Measurements from ENCODE around the gene DEPP1.
A peak's percentile ranks its signal among the peaks of the same experiment; 100 is the strongest.
"Not testable (repeated sequence)": the region's sequence is repeated elsewhere in the genome, so short reads cannot be mapped to it uniquely, and the experiment has no call there.

The DEPP1 gene, protein sequence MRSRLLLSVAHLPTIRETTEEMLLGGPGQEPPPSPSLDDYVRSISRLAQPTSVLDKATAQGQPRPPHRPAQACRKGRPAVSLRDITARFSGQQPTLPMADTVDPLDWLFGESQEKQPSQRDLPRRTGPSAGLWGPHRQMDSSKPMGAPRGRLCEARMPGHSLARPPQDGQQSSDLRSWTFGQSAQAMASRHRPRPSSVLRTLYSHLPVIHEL

DNA sequence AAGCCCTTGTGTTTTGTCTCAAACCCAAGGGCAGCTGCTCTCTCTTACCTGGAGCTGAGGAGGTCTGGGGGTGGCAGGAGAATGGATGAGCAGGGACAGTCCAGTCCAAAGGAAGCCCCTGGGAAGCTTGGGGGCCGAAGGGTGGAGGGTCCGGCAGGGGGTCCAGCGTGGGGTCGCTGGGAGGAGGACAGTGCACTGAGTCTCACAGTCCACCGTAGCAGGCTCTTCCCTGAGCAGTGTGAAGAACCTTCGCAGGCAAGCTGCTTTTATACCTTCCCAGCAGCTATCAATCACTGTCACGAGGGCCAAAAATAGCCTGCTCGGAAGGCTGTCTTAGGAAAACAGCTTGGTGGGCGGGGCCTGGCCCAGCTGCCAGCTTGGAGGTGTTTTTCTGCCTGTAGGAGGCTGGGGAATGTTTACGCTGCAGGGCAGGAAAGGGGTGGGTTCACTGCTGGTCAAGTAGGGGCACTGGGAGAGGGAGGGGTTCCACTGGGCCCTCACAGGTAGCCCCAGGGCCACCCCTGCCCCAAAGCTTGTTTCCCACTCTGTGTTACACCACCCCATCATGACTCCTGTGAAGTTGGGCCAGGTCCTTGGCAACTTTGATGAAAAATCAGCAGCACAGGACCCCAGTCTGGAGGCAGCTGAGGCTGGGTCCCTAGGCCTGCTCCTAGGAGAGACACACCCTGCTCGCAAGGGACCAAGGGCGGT, at the start of gene DEPP1:
Gene DEPP1, minus strand, starts transcription at position 240 of the 711 bp plus-strand sequence. CDS start 779 bp downstream, outside the sequence.
- DNase-seq = peak; percentile 93

DNA sequence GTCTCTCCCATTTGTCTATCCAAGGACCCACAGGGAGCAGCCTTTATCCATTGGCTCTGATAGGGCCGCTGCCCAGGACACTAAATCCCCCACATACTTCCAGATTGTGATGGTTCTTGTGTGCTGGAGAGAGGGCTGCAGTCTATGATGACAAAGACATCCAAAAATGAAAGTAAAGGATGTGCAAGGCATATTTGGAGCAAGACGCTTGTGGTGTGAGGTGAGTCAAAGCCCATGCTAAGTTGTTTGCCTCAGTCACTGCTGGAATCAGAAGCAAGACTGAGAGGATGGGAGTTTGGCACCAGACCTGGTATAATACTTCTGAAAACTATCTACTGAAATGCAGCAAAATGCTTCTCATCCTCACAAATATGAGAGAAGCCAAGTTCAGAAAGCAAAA, 44.8 kb upstream of the DEPP1 start:
- DNase-seq = no peak

DNA sequence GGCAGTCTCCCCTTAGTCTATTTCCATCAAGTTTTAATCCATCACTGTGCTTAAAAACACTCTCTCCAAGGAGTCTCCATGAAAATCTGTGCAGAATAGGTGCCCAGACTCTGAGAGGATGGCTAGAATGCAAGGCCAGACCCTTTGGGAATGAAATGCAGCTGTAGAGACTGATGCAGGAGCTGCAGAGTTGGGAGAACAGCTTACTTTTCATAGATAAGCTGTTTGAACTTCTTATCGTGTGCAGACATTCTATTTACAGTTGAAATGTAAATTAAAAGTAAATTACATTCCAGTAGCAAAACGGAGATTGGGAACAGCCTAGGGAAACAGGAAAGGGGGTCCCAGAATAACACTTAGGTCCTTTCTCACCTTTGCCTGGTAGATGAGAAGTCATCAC, 37.0 kb upstream of the DEPP1 start:
- no peak for DNase-seq

DNA sequence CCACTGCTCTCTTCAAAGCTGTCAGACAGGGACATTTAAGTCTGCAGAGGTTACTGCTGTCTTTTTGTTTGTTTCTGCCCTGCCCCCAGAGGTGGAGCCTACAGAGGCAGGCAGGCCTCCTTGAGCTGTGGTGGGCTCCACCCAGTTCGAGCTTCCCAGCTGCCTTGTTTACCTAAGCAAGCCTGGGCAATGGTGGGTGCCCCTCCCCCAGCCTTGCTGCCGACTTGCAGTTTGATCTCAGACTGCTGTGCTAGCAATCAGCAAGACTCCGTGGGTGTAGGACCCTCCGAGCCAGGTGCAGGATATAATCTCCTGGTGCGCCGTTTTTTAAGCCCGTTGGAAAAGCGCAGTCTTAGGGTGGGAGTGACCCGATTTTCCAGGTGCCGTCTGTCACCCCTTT, 35.9 kb upstream of the DEPP1 start:
- DNase-seq = not testable (repeated sequence)

DNA sequence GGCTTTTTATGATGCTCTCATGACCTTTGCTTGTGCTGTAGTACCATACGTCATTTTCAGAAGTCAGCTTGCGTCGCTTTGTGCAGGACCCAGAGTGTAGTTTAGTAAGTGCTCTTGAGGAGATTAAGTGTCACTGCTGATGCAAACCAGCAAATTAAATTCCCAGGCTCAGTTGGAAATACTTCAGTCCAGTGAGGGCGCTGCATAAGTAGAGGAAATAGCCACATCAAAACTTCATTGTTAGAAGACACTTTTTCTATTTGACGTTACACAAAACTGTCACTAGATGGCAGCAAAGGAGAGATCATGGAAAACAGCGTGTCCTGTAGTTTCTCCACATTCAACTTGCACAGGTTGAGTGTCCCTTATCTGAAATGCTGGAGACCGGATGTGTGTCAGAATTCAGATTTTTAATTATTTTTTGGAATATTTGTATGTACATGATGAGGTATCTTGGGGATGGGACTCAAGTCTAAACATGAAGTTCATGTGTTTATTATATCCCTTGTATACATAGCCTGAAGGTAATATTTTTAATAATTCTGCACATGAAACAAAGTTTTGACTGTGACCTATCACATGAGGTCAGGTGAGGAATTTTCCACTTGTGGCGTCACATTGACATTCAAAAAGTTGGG, 30.0 kb upstream of the DEPP1 start:
- peak; percentile 96 for DNase-seq

DNA sequence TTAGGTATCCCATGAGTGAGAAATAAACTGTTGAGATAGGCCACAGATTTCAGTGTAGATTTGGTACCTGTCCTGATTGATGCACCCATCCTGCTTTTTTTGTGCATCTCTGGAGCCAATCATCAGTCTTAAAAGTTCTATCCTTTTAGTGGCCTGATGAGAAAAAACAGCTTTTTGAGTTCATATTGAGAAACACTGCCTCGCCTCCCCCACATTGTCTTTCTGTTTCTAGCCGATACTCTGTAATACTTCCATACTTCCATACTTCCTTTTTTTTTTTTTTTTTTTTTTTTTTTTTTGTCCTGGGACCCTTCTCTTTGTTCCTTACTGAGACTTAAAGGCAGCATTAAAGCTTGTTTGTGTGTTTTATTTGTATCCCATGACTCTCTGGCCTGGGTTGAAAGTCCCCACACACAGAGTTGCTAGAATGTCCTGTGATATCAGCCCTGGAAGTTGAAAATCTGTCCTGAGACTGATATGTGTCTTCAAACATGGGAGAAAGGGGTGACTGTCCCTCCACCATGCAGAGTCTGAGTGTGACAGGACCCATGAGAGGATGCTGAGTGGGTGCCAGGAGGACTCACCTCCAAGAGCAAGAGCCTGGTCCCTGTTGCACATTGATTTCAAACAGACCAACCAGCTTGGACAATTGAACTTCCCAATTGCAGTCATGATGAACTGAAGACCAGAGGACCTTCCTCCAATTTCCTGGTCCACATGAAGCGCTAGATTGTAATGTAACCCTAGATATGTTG, 27.8 kb upstream of the DEPP1 start:
- DNase-seq = peak; percentile 50

DNA sequence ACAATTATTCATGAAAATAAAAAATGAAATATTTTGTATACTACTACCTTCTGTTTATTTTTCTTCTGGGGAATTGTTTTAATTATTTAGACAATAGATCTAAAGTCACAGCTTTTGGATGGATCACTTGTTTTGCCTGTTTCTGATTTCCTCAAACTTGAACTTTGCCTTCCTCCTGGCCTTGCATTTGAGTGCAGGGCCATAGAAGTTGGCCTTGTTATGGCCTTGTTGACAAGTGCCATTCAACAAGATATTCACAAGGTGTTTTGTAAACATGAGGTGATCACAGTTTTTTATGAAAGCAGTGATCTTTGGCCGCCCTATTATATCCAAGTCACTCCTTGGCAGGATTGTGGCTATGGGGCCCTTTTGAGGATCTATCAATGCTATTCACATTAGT, 26.7 kb upstream of the DEPP1 start:
- no peak for DNase-seq

DNA sequence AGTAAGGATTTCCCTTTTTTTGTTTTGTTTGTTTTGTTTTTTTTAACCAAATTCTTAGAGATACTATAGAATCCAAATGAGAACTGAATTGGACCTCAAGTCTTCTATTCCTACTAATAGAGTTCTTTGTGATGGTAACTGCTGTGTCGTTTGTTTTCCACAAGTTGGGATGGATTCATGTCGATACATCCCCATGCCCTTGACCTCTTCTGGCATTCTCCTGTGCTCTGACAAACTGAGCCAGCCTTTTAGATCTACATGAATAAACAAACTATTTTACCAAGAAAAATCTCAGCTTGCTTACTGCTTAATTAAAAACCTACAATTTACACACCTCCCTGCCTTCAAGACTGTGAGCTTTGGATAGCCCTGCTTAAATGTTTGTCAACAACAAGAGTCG, 26.1 kb upstream of the DEPP1 start:
- no peak for DNase-seq

DNA sequence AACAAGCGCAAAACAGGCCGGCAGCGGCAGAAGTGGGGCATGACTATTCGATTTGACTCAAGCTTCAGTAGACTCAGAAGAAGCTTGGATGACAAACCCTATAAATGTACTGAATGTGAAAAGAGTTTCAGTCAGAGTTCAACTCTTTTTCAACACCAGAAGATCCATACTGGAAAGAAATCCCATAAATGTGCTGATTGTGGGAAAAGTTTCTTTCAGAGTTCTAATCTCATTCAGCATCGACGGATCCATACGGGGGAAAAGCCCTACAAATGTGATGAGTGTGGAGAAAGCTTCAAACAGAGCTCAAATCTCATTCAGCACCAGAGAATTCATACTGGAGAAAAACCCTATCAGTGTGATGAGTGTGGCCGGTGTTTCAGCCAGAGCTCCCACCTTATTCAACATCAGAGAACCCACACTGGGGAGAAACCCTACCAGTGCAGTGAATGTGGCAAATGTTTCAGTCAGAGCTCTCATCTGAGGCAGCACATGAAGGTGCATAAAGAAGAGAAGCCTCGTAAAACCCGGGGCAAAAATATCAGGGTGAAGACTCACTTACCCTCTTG, 24.9 kb upstream of the DEPP1 start:
- DNase-seq = no peak

DNA sequence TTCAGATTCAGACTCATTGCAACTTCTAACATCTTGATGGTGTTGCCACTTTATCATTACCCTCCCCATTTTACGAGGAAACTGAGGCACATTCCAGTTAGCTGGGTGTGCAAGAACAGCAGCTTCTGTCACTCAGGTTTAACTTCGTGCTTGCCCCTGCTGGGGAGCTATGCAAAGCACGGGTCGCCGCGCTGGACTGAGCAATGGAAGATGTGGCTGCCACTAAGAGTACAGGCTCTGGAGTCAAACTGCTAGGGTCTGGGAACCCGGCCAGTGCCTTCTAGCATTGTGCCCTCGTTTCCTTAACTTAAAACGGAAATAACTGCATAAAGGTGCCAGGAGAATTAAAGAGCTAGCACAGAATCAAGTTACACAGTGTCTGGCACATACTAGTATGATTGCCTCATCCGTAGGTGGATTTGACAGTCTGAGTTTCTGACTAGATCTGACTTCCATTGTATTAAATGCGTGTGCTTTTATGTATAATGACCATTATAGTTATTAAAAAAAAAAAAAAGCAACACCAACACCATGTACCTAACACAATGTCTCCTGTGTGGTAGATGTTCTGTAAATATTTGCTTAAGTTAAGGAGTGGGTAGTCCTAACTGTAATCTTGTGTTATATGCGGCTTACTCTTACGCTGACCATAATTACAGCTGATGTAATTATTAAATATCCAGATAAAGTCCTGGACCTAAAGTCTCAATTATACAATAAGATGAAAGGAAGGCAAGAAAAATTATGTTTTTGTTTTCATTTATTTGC, 23.0 kb upstream of the DEPP1 start:
- peak; percentile 78 for DNase-seq

DNA sequence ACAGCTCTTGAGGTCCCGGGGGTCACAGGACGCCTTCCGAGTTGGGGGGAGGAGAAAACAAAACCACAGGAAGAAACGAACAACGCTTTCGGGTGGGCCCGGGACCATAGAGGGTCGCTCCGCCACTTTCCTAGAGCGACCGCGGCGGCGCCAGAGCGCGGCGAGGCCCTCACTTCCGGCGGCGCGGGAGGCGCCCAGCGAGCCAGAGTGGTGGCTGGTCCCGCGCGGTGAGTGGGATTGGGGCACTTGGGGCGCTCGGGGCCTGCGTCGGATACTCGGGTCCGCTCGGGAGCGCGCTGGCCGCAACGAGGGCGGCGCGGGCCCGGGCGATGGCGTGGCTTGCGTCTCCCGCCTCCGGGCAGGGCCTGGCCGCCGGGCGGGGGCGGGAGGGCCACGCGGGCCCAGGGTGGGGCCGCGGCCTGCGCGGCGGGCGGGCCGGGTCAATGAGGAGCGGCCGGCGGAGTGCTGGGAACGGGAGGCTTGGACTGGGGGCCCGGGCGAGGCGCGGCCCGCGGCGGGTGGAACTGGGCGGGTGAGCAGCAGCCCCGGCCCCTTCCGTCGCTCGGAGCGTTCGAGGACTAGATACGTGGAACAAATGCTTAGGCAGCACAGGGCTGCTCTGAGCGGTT, 22.3 kb upstream of the DEPP1 start, which contains the start of gene ZNF22:
Gene ZNF22, plus strand, starts transcription at position 172 of the 629 bp plus-strand sequence. CDS start 2,446 bp downstream, outside the sequence.
- peak; percentile 91 for DNase-seq

DNA sequence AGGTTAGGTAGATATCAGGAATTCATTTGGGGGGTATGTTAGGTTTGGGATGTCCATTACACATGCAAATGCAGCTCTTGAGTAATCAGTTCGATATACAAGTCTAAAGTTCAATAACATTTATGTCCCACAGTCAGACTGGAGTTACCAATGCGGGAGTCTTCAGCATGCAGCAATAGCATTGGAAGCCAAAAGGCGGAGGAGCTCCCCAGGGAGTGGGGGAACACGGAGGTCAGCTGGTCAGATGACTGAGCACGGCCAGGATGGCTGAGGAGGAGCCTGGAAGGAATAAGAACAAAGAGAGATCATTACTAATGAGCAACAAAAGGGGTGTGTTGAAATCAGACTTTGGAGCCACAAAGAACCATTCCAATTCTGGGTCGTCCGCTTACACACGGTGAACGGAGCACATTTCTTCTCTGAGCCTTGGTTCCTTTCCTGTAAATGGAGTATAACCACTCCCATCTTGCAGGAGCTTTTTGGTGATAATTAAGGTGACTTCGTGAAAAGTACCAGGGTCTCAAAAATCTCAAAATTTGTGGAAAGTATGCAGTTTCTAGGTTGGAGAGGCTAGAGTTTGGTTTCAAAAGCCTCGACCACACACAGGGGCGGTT, 21.6 kb upstream of the DEPP1 start:
- DNase-seq = no peak

DNA sequence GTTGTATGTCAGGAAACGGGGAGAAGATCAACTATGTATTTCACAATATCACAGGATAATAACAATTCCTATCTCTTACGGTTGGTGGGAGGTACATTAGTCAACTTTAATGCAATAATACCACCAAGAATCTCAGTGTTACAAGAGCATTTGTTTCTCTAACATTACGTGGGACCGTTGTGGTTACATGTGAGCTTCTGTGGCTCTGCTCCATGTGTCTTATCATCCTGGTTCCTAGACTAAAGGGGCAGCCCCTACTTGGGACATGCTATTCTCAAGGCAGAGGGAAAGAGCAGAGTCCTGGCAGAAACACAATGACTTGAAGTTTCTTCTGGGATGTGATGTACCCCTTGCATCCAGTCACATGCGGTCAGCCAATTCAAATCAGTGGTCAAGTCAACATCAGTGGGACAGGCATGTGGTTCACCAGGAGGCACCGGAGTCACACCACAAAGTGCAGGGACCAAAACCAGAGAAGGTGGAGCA, 19.6 kb upstream of the DEPP1 start:
- no peak for DNase-seq

DNA sequence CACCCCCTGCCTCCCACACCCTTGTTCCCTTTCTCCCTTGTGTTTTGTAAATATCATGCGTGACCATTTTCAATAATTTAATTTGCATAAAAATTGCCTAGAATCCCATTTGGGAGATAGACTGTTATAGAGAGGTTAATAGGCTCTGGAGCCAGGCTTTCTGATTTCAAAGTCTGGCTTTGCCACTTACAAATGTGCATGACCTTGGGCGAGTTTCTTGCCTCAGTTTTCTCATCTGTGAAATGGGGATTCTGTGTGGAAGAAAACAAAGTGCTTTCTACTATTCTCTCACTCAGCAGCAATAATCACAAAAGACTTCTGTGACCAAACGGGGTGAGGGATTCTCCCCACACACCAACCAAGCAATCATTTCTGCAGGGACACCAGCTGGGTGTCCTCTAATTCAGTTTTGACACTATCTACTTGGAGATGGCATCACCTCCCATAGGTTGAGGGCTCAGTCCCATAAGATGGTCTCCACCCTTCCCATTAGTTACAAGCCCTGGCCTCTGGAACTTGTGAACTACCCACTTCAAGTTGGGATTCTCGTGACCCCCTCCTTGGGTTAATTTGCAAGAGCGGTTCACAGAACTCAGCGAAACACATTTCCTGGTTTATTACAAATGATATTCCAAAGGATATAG, 18.6 kb upstream of the DEPP1 start:
- no peak for DNase-seq

DNA sequence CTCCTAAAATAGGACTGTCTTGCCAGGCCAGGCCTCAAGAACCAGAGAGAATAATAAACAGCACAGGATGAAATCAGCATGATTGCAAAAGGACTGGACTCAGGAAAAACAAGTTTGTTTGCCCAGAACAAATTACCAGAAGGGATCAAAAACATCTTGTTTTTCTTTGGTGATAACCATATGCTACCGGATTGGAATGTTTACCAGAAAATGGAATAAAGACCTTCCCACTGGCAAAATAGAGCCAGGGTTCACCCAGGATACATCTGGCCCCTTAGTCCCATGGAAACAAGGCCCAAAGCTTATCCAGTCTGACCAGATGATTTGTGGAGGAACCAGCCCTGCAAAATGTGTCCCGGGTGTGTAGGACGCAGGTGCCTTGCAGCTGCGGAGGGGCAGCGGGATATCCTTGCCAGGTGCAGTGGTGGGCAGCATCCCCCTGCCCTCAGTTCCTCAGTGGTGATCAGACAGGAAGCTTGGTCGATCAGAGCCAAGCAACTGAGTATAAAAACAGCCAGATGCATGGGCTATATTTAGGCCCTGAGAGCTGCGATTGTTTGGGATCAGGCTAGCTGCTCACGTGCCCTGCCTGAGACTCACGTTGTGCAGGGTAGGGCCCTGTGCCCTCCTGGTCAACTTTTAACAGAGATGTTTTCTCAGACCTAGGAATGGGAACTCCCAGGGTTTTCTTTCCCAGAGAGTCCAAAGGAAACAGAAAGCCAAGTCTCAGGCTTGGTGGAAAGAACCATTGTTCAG, 17.5 kb upstream of the DEPP1 start:
- no peak for DNase-seq

DNA sequence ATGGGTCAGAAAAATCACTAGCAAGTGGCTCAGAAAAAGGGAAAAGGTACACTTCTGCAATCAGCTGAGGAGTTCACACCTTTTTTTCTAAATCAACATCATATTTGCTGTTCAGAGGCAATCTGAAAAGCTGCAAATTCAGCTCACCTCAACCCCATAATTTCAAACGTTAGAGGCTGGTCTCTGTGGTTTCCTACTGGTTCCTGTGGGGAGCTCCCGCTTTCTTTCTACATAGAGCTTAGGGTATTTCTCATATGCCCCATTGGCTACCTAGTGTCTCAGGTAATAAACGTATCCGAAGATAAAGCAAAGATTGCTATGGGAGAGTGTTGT, 16.9 kb upstream of the DEPP1 start:
- no peak for DNase-seq

DNA sequence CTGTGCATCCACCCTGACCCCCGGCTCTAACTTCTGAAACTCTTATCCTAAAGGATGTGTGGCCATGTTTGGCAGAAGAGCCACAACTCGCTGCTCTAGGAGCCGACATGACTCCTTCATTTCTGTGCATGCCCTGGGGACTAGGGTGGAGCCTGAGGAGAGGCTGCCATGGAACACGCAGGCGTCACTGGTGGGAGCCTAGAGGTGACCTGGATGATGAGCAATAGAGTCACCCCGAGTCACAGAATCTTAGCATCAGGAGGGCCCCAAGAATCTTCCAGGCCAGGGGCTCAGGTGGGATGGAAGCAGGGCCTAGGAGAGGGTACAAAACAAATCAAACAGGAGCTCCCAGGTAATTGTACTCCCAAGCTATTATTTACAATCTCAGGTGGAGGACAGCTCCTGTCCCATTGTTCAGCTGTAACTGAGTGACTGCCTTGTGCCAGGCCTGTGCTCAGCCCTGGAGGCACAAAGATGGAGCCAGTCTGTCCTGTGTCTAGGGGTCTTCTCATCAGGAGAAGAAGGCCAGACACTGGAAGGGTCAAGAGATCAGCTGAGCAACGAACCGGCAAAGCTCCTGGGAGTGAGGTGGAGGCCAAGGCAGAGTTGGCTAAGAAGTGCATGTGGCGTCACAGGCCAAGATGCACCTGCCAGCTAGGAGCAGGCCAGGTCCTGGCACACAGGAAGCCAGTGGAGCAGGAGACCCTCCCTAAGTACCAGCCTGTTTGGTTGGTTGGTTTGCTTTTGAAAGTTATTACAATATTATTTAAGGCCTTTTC, 16.3 kb upstream of the DEPP1 start:
- DNase-seq = no peak

DNA sequence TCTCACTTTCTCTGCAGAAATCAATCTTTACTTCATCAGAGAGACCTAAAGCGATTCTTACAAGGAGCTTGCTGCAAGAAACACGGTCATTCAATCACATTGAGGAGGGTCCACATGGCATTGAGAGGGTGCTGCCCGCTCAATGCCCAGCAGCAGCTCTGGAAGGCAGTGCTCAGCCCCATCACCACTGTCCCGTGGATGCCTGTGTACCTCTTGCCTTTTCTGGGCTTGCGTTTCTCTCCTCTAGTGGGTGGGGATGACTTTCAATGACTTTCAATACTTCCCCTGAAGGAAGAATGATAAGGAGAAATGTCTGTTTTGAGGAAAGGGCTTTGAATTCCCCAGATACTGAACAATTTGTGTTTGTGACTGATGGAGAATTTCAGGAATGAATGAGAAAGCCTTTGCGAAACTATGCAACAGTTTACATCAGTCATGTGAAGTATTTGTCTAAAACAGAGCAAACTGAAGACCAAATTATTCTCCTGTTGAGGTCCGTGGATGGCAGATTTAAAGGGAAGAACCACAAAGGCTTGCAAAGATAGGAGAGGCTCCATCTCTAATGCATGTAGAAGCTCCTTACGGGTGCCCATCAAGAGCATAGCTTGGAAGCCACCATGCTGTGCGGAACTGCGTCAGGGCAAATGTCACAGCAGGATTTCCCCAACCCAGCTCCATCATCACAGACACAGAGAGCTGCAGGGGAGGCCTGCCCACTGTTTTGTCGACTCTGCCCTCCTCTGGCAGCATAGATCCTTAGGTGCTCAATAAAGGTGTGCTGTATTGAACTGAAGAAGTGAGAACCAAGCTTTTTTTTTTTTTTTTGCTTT, 15.5 kb upstream of the DEPP1 start:
- no peak for DNase-seq
